Measurements from ENCODE around the gene DPT. TPM values are rescaled to one million over a fixed set of nuclear protein-coding genes. Genes with fewer than 3 reads are reported as not detected.

DPT gene
- total RNA-seq, 4 donors from 2014 or later: 95.3 to 190 (median 138) TPM

DNA sequence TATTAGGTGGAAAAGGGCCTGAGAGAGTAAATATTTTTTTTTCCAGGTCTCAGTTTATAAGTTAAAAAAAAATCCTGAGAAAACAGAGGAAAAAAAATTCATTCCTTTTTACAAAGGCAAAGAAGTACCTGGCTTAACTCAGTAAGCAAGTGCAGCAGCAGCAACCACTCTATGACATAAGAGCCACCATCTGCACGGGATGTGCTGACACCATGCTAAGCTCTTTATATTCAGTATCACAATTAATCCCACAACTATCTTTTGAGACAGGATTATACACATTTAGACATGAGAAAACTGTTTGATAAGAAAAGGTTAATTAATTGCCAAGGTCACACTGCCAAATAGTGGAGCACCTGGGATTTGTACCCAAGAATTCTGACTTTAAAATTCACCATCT lies 13.4 kb upstream of the DPT start:
- H3K4me3 ChIP-seq: no peak overlapping the region
- H3K27me3 ChIP-seq: no peaks in the 10 kb centered on the region
- H3K4me1 ChIP-seq: peaks cover 9 to 12% (median 11%) of the 10 kb centered on the region in 4 donors
- WGBS: 100% methylated on average over 1 of the region's 1 CpG
- no peaks in the 10 kb centered on the region for H3K9me3 ChIP-seq
- H3K36me3 ChIP-seq: no peaks in the 10 kb centered on the region
- TF ChIP-seq POLR2A (IDR thresholded peaks at IDR 0.05; ENCODE audit: low read depth) (no peak), CTCF (IDR thresholded peaks at IDR 0.05) (no peak), POLR2AphosphoS5 (IDR thresholded peaks at IDR 0.05) (no peak), EP300 (IDR thresholded peaks at IDR 0.05) (no peak)
- intact Hi-C loops (cut with DNase I): no loop called here
- H3K27ac ChIP-seq (replicated peaks in 1 of 4): no peak overlapping the region
- peak; percentile 42 for DNase-seq (ENCODE audit: extremely low spot score)

DNA sequence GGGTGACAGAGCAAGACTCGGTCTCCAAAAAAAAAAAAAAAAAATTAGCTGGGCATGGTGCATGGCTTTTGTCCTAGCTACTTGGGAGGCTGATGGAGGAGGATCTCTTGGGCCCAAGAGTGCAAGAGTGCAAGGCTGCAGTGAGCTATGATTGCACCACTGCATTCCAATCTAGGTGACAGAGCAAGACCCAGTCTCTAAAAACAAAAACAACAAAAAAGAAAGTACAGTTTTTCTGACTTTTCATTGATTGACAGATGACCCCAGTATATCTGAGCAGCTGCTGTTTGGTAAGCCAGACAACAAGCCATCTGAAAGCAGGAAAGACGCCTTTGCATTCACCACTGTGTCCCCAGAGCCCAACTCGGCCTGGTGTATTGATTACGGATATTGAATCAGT lies 10.9 kb upstream of the DPT start:
- TF ChIP-seq POLR2A (IDR thresholded peaks at IDR 0.05; ENCODE audit: low read depth) (no peak), EP300 (IDR thresholded peaks at IDR 0.05) (no peak), POLR2AphosphoS5 (IDR thresholded peaks at IDR 0.05) (no peak), CTCF (IDR thresholded peaks at IDR 0.05) (no peak)
- Histone ChIP-seq H3K27ac (replicated peaks in 1 of 4) (no peak overlapping the region), H3K4me3 (no peak overlapping the region), H3K9me3 (no peaks in the 10 kb centered on the region), H3K36me3 (no peaks in the 10 kb centered on the region), H3K4me1 (peaks cover 11 to 20% (median 17%) of the 10 kb centered on the region in 4 donors), H3K27me3 (no peaks in the 10 kb centered on the region)
- WGBS: 98% methylated on average over 4 of the region's 4 CpGs
- no peak for DNase-seq (ENCODE audit: extremely low spot score)
- intact Hi-C loops (cut with DNase I): no loop called here

GRCh38 chr1:168736520-168736919 lies 7.5 kb upstream of the DPT start:
- no peak for DNase-seq (ENCODE audit: extremely low spot score)
- H3K4me3 ChIP-seq: no peak overlapping the region
- H3K27ac ChIP-seq (replicated peaks in 1 of 4): no peak overlapping the region
- H3K4me1 ChIP-seq: peaks cover 11 to 32% (median 28%) of the 10 kb centered on the region in 4 donors
- WGBS: 93% methylated on average over 6 of the region's 6 CpGs
- TF ChIP-seq POLR2AphosphoS5 (IDR thresholded peaks at IDR 0.05) (no peak), EP300 (IDR thresholded peaks at IDR 0.05) (no peak), POLR2A (IDR thresholded peaks at IDR 0.05; ENCODE audit: low read depth) (no peak), CTCF (IDR thresholded peaks at IDR 0.05) (no peak)
- H3K27me3 ChIP-seq: no peaks in the 10 kb centered on the region
- no peaks in the 10 kb centered on the region for H3K9me3 ChIP-seq
- H3K36me3 ChIP-seq: no peaks in the 10 kb centered on the region
- intact Hi-C loops (cut with DNase I): no loop called here

DNA sequence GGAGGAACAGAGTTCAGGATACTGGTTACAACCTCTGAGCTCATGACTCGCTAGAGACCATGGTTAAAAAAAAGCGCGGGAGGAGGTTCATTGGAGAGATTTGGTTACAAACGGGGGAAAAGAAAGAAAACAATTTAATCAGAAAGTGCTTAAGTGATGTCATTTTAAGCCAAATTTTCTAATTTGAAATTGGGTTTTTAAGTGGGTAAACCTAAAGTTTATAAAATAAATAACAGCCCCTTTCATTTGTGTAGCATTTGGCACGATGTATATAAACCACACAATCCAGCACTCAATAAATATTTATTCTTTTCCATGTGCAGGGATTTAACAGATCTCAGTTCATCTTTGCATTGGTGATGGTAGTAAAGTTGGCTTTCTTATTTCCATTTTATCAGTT lies 7.0 kb upstream of the DPT start:
- no peaks in the 10 kb centered on the region for H3K9me3 ChIP-seq
- H3K27ac ChIP-seq (replicated peaks in 1 of 4): no peak overlapping the region
- peaks cover 11 to 32% (median 28%) of the 10 kb centered on the region in 4 donors for H3K4me1 ChIP-seq
- H3K4me3 ChIP-seq: no peak overlapping the region
- no peak for DNase-seq (ENCODE audit: extremely low spot score)
- no peaks in the 10 kb centered on the region for H3K36me3 ChIP-seq
- TF ChIP-seq EP300 (IDR thresholded peaks at IDR 0.05) (no peak), POLR2A (IDR thresholded peaks at IDR 0.05; ENCODE audit: low read depth) (no peak), CTCF (IDR thresholded peaks at IDR 0.05) (no peak), POLR2AphosphoS5 (IDR thresholded peaks at IDR 0.05) (no peak)
- H3K27me3 ChIP-seq: no peaks in the 10 kb centered on the region
- 78% methylated on average over 5 of the region's 5 CpGs for WGBS
- intact Hi-C loops (cut with DNase I): no loop called here

- DNase-seq (ENCODE audit: extremely low spot score): no peak
- no peak overlapping the region for H3K27ac ChIP-seq (replicated peaks in 1 of 4)
- H3K9me3 ChIP-seq: no peaks in the 10 kb centered on the region
- H3K36me3 ChIP-seq: no peaks in the 10 kb centered on the region
- intact Hi-C loops (cut with DNase I): no loop called here
- no peak for TF ChIP-seq CTCF (IDR thresholded peaks at IDR 0.05)
- no peak for TF ChIP-seq POLR2AphosphoS5 (IDR thresholded peaks at IDR 0.05)
- TF ChIP-seq EP300 (IDR thresholded peaks at IDR 0.05): no peak
- TF ChIP-seq POLR2A (IDR thresholded peaks at IDR 0.05; ENCODE audit: low read depth): no peak
- H3K4me1 ChIP-seq: peaks cover 11 to 32% (median 28%) of the 10 kb centered on the region in 4 donors
- WGBS: 84% methylated on average over 1 of the region's 1 CpG
- H3K4me3 ChIP-seq: no peak overlapping the region
- no peaks in the 10 kb centered on the region for H3K27me3 ChIP-seq
Observed at GRCh38 chr1:168734946-168735345, 5.9 kb upstream of the DPT start.
